ENCODE measurements around the gene CKMT1A.
"Not testable (repeated sequence)": the region's sequence is repeated elsewhere in the genome, so short reads cannot be mapped to it uniquely, and the experiment has no call there.

CKMT1A gene

GRCh38 chr15:43702701-43703424 is 9.2 kb downstream of the CKMT1A start:
- no peak for TF ChIP-seq CTCF (conservative IDR thresholded peaks at IDR 0.05; ENCODE audit: low read depth, low read length)
- no peak for DNase-seq (ENCODE audit: low read depth)
- no peak overlapping the region for H3K4me3 ChIP-seq (ENCODE audit: low read length)

DNA sequence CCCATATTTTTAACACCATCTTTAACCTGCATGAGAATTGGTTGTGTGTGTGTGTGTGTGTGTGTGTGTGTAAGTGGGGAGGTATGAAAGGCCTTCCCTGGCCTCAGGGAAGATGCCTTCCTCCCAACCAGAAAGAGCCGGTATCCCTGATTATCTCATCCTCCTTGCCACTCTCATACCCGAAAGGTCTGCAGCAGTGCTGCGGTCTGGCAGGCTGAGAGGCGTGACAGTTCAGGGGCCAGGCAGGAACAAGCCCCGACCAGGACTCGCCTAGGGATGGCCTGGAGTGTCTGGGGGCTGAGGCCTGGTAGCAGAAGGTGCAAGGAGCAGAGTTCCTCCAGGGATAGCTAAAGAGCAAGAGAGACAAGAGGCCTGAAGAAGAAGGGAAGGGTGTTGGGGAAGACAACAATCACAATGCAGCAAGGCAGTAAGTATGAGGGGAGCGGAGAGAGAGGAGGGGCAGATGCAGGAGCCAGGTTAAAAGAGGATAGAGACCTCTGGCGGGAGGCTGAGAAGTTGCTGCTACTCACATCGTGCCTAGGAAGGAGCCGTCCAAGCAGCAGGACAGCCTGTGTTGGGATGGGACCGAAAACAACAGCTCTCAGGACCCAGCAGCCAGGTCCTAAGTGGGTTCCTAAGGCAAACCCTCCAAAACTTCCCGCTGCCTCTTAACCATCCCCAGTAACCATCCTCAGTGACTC is 16.9 kb downstream of the CKMT1A start:
- not testable (repeated sequence) for H3K4me3 ChIP-seq (ENCODE audit: low read length); DNase-seq (ENCODE audit: low read depth)

GRCh38 chr15:43723151-43723550 is 29.5 kb downstream of the CKMT1A start:
- no peak for DNase-seq (ENCODE audit: low read depth)
- TF ChIP-seq CTCF (conservative IDR thresholded peaks at IDR 0.05; ENCODE audit: low read depth, low read length) = no peak
- H3K4me3 ChIP-seq (ENCODE audit: low read length) = no peak overlapping the region

- H3K4me3 ChIP-seq (ENCODE audit: low read length); DNase-seq (ENCODE audit: low read depth): not testable (repeated sequence)
Observed at GRCh38 chr15:43726306-43726705, 32.6 kb downstream of the CKMT1A start.

- not testable (repeated sequence) for H3K4me3 ChIP-seq (ENCODE audit: low read length); DNase-seq (ENCODE audit: low read depth)
Observed at GRCh38 chr15:43728053-43728725, 34.5 kb downstream of the CKMT1A start.

GRCh38 chr15:43735416-43735815 is 41.8 kb downstream of the CKMT1A start:
- DNase-seq (ENCODE audit: low read depth) = no peak
- TF ChIP-seq CTCF (conservative IDR thresholded peaks at IDR 0.05; ENCODE audit: low read depth, low read length) = no peak

GRCh38 chr15:43746245-43746902 is 52.7 kb downstream of the CKMT1A start, which contains the start of gene PDIA3:
Gene PDIA3 (plus strand): TSS chr15:43746438. CDS start chr15:43746540, 102 bp downstream.
- DNase-seq (ENCODE audit: low read depth) = peak; percentile 70

More at GRCh38 chr15:43735416-43735815, 41.8 kb downstream of the CKMT1A start:
- H3K4me3 ChIP-seq (ENCODE audit: low read length) = no peak overlapping the region

GRCh38 chr15:43746903-43747309 is 53.2 kb downstream of the CKMT1A start:
- DNase-seq (ENCODE audit: low read depth) = peak; percentile 6
- peak overlapping the region; percentile 74 for H3K4me3 ChIP-seq (ENCODE audit: low read length)

More at GRCh38 chr15:43746245-43746902, 52.7 kb downstream of the CKMT1A start, which contains the start of gene PDIA3:
- peak within 1 kb of the TSS; percentile 74 for H3K4me3 ChIP-seq (ENCODE audit: low read length)

DNA sequence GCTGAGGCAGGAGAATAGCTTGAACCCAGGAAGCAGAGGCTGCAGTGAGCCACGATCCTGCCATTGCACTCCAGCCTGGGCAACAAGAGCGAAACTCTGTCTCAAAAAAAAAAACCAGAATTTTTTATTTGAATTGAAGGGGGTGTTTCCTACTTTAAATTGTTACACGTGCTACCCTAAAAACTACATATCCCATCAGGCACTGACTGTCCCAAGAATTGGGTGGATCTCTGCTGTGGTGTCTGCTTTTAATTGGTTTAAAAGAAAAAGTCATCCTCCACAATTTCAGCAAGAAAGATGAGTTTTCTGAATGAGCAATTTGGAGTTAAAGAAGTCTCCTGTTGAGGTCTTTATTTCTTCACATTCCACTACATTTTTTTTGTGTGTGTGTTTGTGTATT is 54.7 kb downstream of the CKMT1A start:
- DNase-seq (ENCODE audit: low read depth) = no peak
- no peak for TF ChIP-seq CTCF (conservative IDR thresholded peaks at IDR 0.05; ENCODE audit: low read depth, low read length)
- H3K4me3 ChIP-seq (ENCODE audit: low read length) = no peak overlapping the region
